ENCODE measurements around the gene ASCL3. TPM values are rescaled to one million over a fixed set of nuclear protein-coding genes. Genes with fewer than 3 reads are reported as not detected.
"Not testable (repeated sequence)": the region's sequence is repeated elsewhere in the genome, so short reads cannot be mapped to it uniquely, and the experiment has no call there.

Gene ASCL3
- total and polyA plus RNA-seq, 2 experiments from 2014 or later, result not detected

DNA sequence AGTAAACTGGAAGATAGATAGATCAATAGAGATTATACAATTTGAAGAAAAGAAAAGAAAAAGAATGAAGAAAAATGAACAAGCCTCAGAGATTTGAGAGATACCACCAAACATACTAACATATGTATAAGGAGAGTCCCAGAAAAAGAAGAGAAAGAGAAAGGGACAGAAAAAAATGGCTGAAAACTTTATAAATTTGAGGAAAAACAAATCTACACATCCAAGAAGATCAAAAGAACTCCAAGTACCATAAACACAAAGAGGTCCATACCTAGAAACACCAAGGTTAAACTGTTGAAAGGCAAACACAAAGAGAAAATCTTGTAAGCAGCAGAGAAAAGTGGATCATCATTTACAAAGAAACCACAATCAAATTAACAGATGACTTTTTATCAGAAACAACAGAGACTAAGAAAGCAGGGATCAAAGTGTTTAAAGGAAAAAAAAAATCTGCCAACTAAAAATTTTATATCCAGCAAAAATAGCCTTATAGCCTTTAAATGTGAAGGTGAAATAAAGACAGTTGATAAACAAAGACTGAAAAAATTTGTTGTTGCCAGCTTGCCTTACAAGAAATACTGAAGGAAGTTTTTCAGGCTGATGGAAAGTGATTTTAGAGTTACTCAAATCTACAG, 43.6 kb downstream of the ASCL3 start:
- Histone ChIP-seq H3K4me2 (ENCODE audit: unreplicated experiment) (no peak overlapping the region), H4K20me1 (ENCODE audit: insufficient read depth) (no peaks in the 10 kb centered on the region), H2AFZ (no peak overlapping the region), H3K4me1 (ENCODE audit: insufficient read depth) (peaks cover 5% of the 10 kb centered on the region; the same call in 1 of the 2 replicates), H3K27ac (no peak overlapping the region), H3K4me3 (no peak overlapping the region), H3K9me2 (ENCODE audit: insufficient read depth) (no peaks in the 10 kb centered on the region), H3K9me3 (ENCODE audit: low read depth) (no peaks in the 10 kb centered on the region), H3F3A (ENCODE audit: insufficient read depth) (peaks cover 3% of the 10 kb centered on the region; the same call in 1 of the 2 replicates), H3K9ac (no peak overlapping the region), H3K79me2 (ENCODE audit: insufficient read depth) (no peaks in the 10 kb centered on the region), H3K27me3 (replicated peaks; ENCODE audit: insufficient read depth) (no peaks in the 10 kb centered on the region), H3K36me3 (ENCODE audit: low read depth) (no peaks in the 10 kb centered on the region)
- DNase-seq, result no peak
- in situ Hi-C loops (cut with MboI), result no loop called here
- no peak for TF ChIP-seq EZH2 (IDR thresholded peaks at IDR 0.05; ENCODE audit: insufficient read depth, poor library complexity, severe bottlenecking)

DNA sequence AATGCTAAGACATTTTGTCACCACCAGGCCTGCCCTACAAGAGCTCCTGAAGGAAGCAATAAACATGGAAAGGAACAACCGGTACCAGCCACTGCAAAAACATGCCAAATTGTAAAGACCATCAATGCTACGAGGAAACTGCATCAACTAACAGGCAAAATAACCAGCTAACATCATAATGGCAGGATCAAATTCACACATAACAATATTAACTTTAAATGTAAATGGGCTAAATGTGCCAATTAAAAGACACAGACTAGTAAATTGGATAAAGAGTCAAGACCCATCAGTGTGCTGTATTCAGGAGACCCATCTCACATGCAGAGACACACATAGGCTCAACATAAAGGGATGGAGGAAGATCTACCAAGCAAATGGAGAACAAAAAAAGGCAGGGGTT, 51.6 kb downstream of the ASCL3 start:
- H3K9me2 ChIP-seq (ENCODE audit: insufficient read depth); H3K4me1 ChIP-seq (ENCODE audit: insufficient read depth); H3K27ac ChIP-seq; H3K4me2 ChIP-seq (ENCODE audit: unreplicated experiment); DNase-seq; H3K79me2 ChIP-seq (ENCODE audit: insufficient read depth); H3K36me3 ChIP-seq (ENCODE audit: low read depth); H3K4me3 ChIP-seq; H2AFZ ChIP-seq; in situ Hi-C loops (cut with MboI); H3K9ac ChIP-seq; H3F3A ChIP-seq (ENCODE audit: insufficient read depth); H3K9me3 ChIP-seq (ENCODE audit: low read depth); H4K20me1 ChIP-seq (ENCODE audit: insufficient read depth); H3K27me3 ChIP-seq (replicated peaks; ENCODE audit: insufficient read depth): not testable (repeated sequence)
- 71 to 72% methylated on average over 2 of the region's 2 CpGs for WGBS, 2 experiments (ENCODE audit: low coverage in 1 of 2, low lambda C conversion rate in 2 of 2, missing lambda C conversion rate in 2 of 2)

Small RNA genes within 50 kb of the gene (small RNA-seq; reads per million reads assigned to genes)
- not detected for gene RF00019 (ENCODE audit: low read depth, low replicate concordance)

Other genes starting within 250 kb of the ASCL3 start
- 49.6 and 58.4 TPM in 2 replicates for gene AKIP1, start 31.8 kb downstream of the ASCL3 start, total RNA-seq (2014; rRNA removed; shearing (Covaris generic))
- 41.1 and 42.8 TPM in 2 replicates for gene AKIP1, start 31.8 kb downstream of the ASCL3 start, polyA plus RNA-seq (2016; fragmentation: Nextera tagmentation; extraction: Ambion mirVana)
- gene C11orf16, start 10.1 kb downstream of the ASCL3 start, total RNA-seq (2014; rRNA removed; shearing (Covaris generic)), result not detected in 2 replicates
- gene C11orf16, start 10.1 kb downstream of the ASCL3 start, polyA plus RNA-seq (2016; fragmentation: Nextera tagmentation; extraction: Ambion mirVana), result not detected in 2 replicates
- 76.6 and 83.4 TPM in 2 replicates for gene TMEM9B, start 21.4 kb upstream of the ASCL3 start, total RNA-seq (2014; rRNA removed; shearing (Covaris generic))
- 98.9 and 99.6 TPM in 2 replicates for gene TMEM9B, start 21.4 kb upstream of the ASCL3 start, polyA plus RNA-seq (2016; fragmentation: Nextera tagmentation; extraction: Ambion mirVana)
- gene NRIP3, start 61.0 kb upstream of the ASCL3 start, total RNA-seq (2014; rRNA removed; shearing (Covaris generic)), result 10.8 and 12.0 TPM in 2 replicates
- 4.8 and 6.2 TPM in 2 replicates for gene NRIP3, start 61.0 kb upstream of the ASCL3 start, polyA plus RNA-seq (2016; fragmentation: Nextera tagmentation; extraction: Ambion mirVana)
- gene SCUBE2, start 148.6 kb upstream of the ASCL3 start, total RNA-seq (2014; rRNA removed; shearing (Covaris generic)), result 3.5 and 10.7 TPM in 2 replicates
- gene SCUBE2, start 148.6 kb upstream of the ASCL3 start, polyA plus RNA-seq (2016; fragmentation: Nextera tagmentation; extraction: Ambion mirVana), result 0.67 and 1.3 TPM in 2 replicates

Data from GM23248 (cell line).